GM19193 (cell line): ENCODE measurements around the gene TGM3.

Experiments used
- POLR2A ChIP-seq: IDR thresholded peaks from 4 replicates; pipeline ENCODE4 v1.6.1; 2011; ENCODE audit not compliant: insufficient read depth, insufficient read length; ENCODE audit errors: extremely low read depth

TGM3 gene

GRCh38 chr20:2363187-2363586 lies 67.4 kb downstream of the TGM3 start:
- TF ChIP-seq POLR2A, result no peak

GRCh38 chr20:2363587-2363986 lies 67.8 kb downstream of the TGM3 start:
- TF ChIP-seq POLR2A, result no peak

- TF ChIP-seq POLR2A, result no peak
Measured at GRCh38 chr20:2364044-2364443, 68.2 kb downstream of the TGM3 start.

GRCh38 chr20:2365091-2365490 lies 69.3 kb downstream of the TGM3 start:
- TF ChIP-seq POLR2A, result no peak

GRCh38 chr20:2365666-2366065 lies 69.9 kb downstream of the TGM3 start:
- TF ChIP-seq POLR2A, result no peak

GRCh38 chr20:2368621-2369020 lies 72.8 kb downstream of the TGM3 start:
- no peak for TF ChIP-seq POLR2A

- TF ChIP-seq POLR2A, result no peak
Measured at GRCh38 chr20:2373098-2373497, 77.3 kb downstream of the TGM3 start.

GRCh38 chr20:2374346-2375125 lies 78.7 kb downstream of the TGM3 start:
- no peak for TF ChIP-seq POLR2A

- no peak for TF ChIP-seq POLR2A
Measured at GRCh38 chr20:2378893-2379292, 83.1 kb downstream of the TGM3 start.

GRCh38 chr20:2379511-2380229 lies 83.9 kb downstream of the TGM3 start:
- TF ChIP-seq POLR2A, result no peak

- TF ChIP-seq POLR2A, result no peak
Measured at GRCh38 chr20:2380601-2381000, 84.8 kb downstream of the TGM3 start, which contains the start of gene TGM6. TGM6 (plus strand) TSS chr20:2380901; CDS start chr20:2380969, 68 bp downstream.

GRCh38 chr20:2381303-2381702 lies 85.5 kb downstream of the TGM3 start:
- TF ChIP-seq POLR2A, result no peak

- TF ChIP-seq POLR2A, result no peak
Measured at GRCh38 chr20:2382833-2383232, 87.0 kb downstream of the TGM3 start.

- no peak for TF ChIP-seq POLR2A
Measured at GRCh38 chr20:2385026-2385425, 89.2 kb downstream of the TGM3 start.

- TF ChIP-seq POLR2A, result no peak
Measured at GRCh38 chr20:2385496-2385895, 89.7 kb downstream of the TGM3 start.
